ENCODE results near the gene HBP1. TPM values are rescaled to one million over a fixed set of nuclear protein-coding genes. Genes with fewer than 3 reads are reported as not detected.
"Not testable (repeated sequence)": the region's sequence is repeated elsewhere in the genome, so short reads cannot be mapped to it uniquely, and the experiment has no call there.

HBP1 gene
- total and polyA plus RNA-seq, 2 of the 13 experiments (the other 11 are each of a cell fraction or from before 2014, with no cell fraction given) = 22.9 to 44.1 TPM

GRCh38 chr7:107220356-107220755 is 51.6 kb downstream of the HBP1 start:
- no peak for FAIRE-seq

GRCh38 chr7:107220806-107221205 is 52.0 kb downstream of the HBP1 start:
- H3K4me3 ChIP-seq (replicated peaks in 1 of 3; ENCODE audit: insufficient read depth in 1 of 3, low read depth in 2 of 3, low read length in 3 of 3); H3K4me2 ChIP-seq (ENCODE audit: low read depth, low read length); POLR2A ChIA-PET; ATAC-seq; H2AFZ ChIP-seq (ENCODE audit: low read length); H3K36me3 ChIP-seq (replicated peaks in 1 of 2; ENCODE audit: control insufficient read depth in 1 of 2, insufficient read depth in 2 of 2, low read length in 2 of 2); intact Hi-C loops (cut with micrococcal nuclease; ENCODE audit: unreplicated experiment); H3K27me3 ChIP-seq (ENCODE audit: control insufficient read depth in 1 of 2, insufficient read depth in 2 of 2, low read length in 2 of 2); H3K4me1 ChIP-seq (ENCODE audit: insufficient read depth, low read length); FAIRE-seq; H3K9ac ChIP-seq (ENCODE audit: insufficient read depth, low read depth, low read length); H3K79me2 ChIP-seq (ENCODE audit: insufficient read depth, low read length); H3K27ac ChIP-seq (ENCODE audit: extremely low read length, insufficient read depth, low read length); DNase-seq (ENCODE audit: low spot score); H3K9me3 ChIP-seq (ENCODE audit: low read length); H4K20me1 ChIP-seq (ENCODE audit: insufficient read depth, low read length); CTCF ChIA-PET (ENCODE audit: low intra/inter-chr PET ratio, low total read pairs); BruUV-seq (replicated peaks): not testable (repeated sequence)
- in situ Hi-C loops (cut with HindIII; ENCODE audit: extremely low pct_ligation_motif_present, low pct_unique_long_range_greater_than_20kb) = loop anchor here (25.0 kb wide), 2 partner anchors 491 to 666 kb away; partner anchors contain the start of gene DLD
- 94% methylated on average over 6 of the region's 6 CpGs for WGBS (ENCODE audit: low lambda C conversion rate)

More at GRCh38 chr7:107220356-107220755, 51.6 kb downstream of the HBP1 start:
- BruUV-seq (replicated peaks) = no TSS peak
- no peak for DNase-seq (ENCODE audit: low spot score)
- Histone ChIP-seq H2AFZ (ENCODE audit: low read length) (no peak overlapping the region), H3K4me1 (ENCODE audit: insufficient read depth, low read length) (peaks cover 10% of the 10 kb centered on the region), H3K4me3 (replicated peaks in 1 of 3; ENCODE audit: insufficient read depth in 1 of 3, low read depth in 2 of 3, low read length in 3 of 3) (no peak overlapping the region), H3K4me2 (ENCODE audit: low read depth, low read length) (no peak overlapping the region), H3K9ac (ENCODE audit: insufficient read depth, low read depth, low read length) (no peak overlapping the region), H3K27ac (ENCODE audit: extremely low read length, insufficient read depth, low read length) (no peak overlapping the region), H3K79me2 (ENCODE audit: insufficient read depth, low read length) (no peaks in the 10 kb centered on the region), H3K9me3 (ENCODE audit: low read length) (no peaks in the 10 kb centered on the region), H3K36me3 (replicated peaks in 1 of 2; ENCODE audit: control insufficient read depth in 1 of 2, insufficient read depth in 2 of 2, low read length in 2 of 2) (no peaks in the 10 kb centered on the region), H4K20me1 (ENCODE audit: insufficient read depth, low read length) (no peaks in the 10 kb centered on the region), H3K27me3 (ENCODE audit: control insufficient read depth in 1 of 2, insufficient read depth in 2 of 2, low read length in 2 of 2) (no peaks in the 10 kb centered on the region)
- 97% methylated on average over 5 of the region's 5 CpGs for WGBS (ENCODE audit: low lambda C conversion rate)
- intact Hi-C loops (cut with micrococcal nuclease; ENCODE audit: unreplicated experiment) (no loop called here), in situ Hi-C loops (cut with HindIII; ENCODE audit: extremely low pct_ligation_motif_present, low pct_unique_long_range_greater_than_20kb) (loop anchor here (25.0 kb wide), 2 partner anchors 492 to 667 kb away; partner anchors contain the start of gene DLD)
- ATAC-seq = no peak; the same call in 2 of the 3 replicates
- TF ChIP-seq SOX6 (IDR thresholded peaks at IDR 0.05) (no peak), SOX6 (CRISPR knock-in tag; IDR thresholded peaks at IDR 0.05) (no peak)
- POLR2A ChIA-PET = no interaction called here
- CTCF ChIA-PET (ENCODE audit: low intra/inter-chr PET ratio, low total read pairs) = no interaction called here

Measured in HepG2 (cell line).